Osteoblast (primary cell): ENCODE data around the gene GSTA2. TPM values are rescaled to one million over a fixed set of nuclear protein-coding genes. Genes with fewer than 3 reads are reported as not detected.
"Not testable (repeated sequence)": the region's sequence is repeated elsewhere in the genome, so short reads cannot be mapped to it uniquely, and the experiment has no call there.

Experiments
- DNase-seq: peaks from one replicate; pipeline ENCODE4 v3.0.0; 2011; ENCODE audit warnings: low spot score, mixed read lengths; ENCODE audit not compliant: insufficient read length; ENCODE audit errors: missing footprints
- H2AFZ ChIP-seq: 2 replicates; pipeline ENCODE4 v1.6.0; 2011; ENCODE audit warnings: mild to moderate bottlenecking, low read length
- H3K27ac ChIP-seq: 2 replicates; pipeline ENCODE4 v1.5.1; 2011; ENCODE audit warnings: mild to moderate bottlenecking, low read depth, low read length, moderate library complexity
- H3K27me3 ChIP-seq: 2 replicates; pipeline ENCODE4 v1.6.0; 2012; ENCODE audit warnings: mild to moderate bottlenecking, control low read depth, inconsistent platforms, low read length, moderate library complexity; ENCODE audit not compliant: insufficient read depth
- H3K36me3 ChIP-seq: 2 replicates; pipeline ENCODE4 v1.5.1; 2011; ENCODE audit warnings: mild to moderate bottlenecking, low read length, control low read depth, moderate library complexity; ENCODE audit not compliant: insufficient read depth
- H3K4me1 ChIP-seq: 2 replicates; pipeline ENCODE4 v1.5.1; 2011; ENCODE audit warnings: mild to moderate bottlenecking, low read length, control low read depth, moderate library complexity; ENCODE audit not compliant: insufficient read depth
- H3K4me2 ChIP-seq: 2 replicates; pipeline ENCODE4 v1.6.0; 2011; ENCODE audit warnings: mild to moderate bottlenecking, low read length; ENCODE audit not compliant: insufficient read depth
- H3K4me3 ChIP-seq: fragments of 200-600 bp; sonication (generic); 3 replicates; pipeline ENCODE4 v1.5.1; 2012; ENCODE audit warnings: mild to moderate bottlenecking, low read length, inconsistent platforms; ENCODE audit not compliant: insufficient read depth
- H3K79me2 ChIP-seq: 2 replicates; pipeline ENCODE4 v1.6.0; 2012; ENCODE audit warnings: mild to moderate bottlenecking, low read length, control low read depth, inconsistent platforms; ENCODE audit not compliant: insufficient read depth
- H3K9me3 ChIP-seq: 2 replicates; pipeline ENCODE4 v1.5.1; 2011; ENCODE audit warnings: low read depth, low read length, control low read depth
- H4K20me1 ChIP-seq: 2 replicates; pipeline ENCODE4 v1.6.0; 2012; ENCODE audit warnings: mild to moderate bottlenecking, low read length, control low read depth; ENCODE audit not compliant: insufficient read depth
- total RNA-seq: library from RNA; depleted of rRNA; stranded (reverse); fragments of >200 nt; gene quantifications from 2 replicates; pipeline ENCODE4 v1.2.3, GENCODE V29; 2012
- TF ChIP-seq, protein P1 (sequence below): IDR thresholded peaks from 2 replicates; pipeline ENCODE4 v1.5.1; 2011; ENCODE audit warnings: mild to moderate bottlenecking, low read depth, low read length, moderate library complexity; ENCODE audit errors: extremely low read depth

Gene GSTA2
- total RNA-seq, 1 donor = not detected

DNA sequence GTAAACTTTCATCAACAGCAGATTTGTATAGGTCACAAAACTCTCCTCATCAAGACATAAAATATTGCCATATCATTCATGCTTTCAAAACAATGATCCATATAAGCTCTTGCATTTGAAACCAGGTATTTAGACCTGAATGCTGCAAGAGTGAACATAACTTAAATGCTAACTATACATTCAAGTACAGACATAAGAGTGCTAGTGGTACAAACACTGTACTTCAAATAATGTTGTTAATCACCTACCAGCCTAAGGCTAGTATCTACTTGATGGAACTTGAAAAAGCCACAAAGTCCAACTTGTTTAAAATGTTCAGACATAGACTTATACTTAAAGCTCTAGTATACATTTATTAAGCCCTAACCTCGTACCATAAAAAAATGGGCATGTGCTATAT, 16.0 kb upstream of the GSTA2 start:
- TF ChIP-seq, protein P1, sequence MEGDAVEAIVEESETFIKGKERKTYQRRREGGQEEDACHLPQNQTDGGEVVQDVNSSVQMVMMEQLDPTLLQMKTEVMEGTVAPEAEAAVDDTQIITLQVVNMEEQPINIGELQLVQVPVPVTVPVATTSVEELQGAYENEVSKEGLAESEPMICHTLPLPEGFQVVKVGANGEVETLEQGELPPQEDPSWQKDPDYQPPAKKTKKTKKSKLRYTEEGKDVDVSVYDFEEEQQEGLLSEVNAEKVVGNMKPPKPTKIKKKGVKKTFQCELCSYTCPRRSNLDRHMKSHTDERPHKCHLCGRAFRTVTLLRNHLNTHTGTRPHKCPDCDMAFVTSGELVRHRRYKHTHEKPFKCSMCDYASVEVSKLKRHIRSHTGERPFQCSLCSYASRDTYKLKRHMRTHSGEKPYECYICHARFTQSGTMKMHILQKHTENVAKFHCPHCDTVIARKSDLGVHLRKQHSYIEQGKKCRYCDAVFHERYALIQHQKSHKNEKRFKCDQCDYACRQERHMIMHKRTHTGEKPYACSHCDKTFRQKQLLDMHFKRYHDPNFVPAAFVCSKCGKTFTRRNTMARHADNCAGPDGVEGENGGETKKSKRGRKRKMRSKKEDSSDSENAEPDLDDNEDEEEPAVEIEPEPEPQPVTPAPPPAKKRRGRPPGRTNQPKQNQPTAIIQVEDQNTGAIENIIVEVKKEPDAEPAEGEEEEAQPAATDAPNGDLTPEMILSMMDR = no peak
- Histone ChIP-seq H3K4me2 (no peak overlapping the region), H3K27ac (no peak overlapping the region), H3K4me1 (no peaks in the 10 kb centered on the region), H3K79me2 (no peaks in the 10 kb centered on the region), H2AFZ (no peak overlapping the region), H3K27me3 (peaks cover 12% of the 10 kb centered on the region), H4K20me1 (no peaks in the 10 kb centered on the region), H3K4me3 (no peak overlapping the region), H3K36me3 (no peaks in the 10 kb centered on the region), H3K9me3 (no peaks in the 10 kb centered on the region)
- DNase-seq = no peak

GRCh38 chr6:52776711-52777351, 13.6 kb upstream of the GSTA2 start:
- not testable (repeated sequence) for H3K27ac ChIP-seq, H2AFZ ChIP-seq, H4K20me1 ChIP-seq, H3K4me1 ChIP-seq, DNase-seq, H3K79me2 ChIP-seq, H3K4me2 ChIP-seq, H3K9me3 ChIP-seq, H3K36me3 ChIP-seq, H3K4me3 ChIP-seq
- H3K27me3 ChIP-seq = peaks cover 12% of the 10 kb centered on the region

GRCh38 chr6:52769399-52769798, 6.1 kb upstream of the GSTA2 start:
- H3K36me3 ChIP-seq, H3K27me3 ChIP-seq, H3K4me2 ChIP-seq, H2AFZ ChIP-seq, H3K9me3 ChIP-seq, H4K20me1 ChIP-seq, H3K27ac ChIP-seq, H3K4me3 ChIP-seq, H3K4me1 ChIP-seq, H3K79me2 ChIP-seq, DNase-seq: not testable (repeated sequence)

DNA sequence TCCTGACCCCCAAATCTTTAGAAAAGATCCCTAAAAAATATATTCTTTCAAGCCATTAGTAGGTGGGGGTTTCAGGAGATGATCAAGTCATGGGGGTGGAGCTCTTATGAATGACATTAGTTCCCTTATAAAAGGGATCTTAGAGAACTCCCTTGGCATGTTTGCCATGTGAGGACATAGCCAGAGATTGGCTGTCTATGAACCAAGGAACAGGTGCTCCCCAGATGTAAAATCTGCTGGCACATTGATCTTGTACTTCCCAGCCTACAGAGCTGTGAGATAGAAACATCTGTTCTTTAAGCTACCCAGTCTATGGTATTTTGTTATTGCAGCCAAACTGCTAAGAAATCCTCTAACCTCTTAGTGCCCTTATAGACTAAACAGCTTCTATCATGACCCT, 4.4 kb upstream of the GSTA2 start:
- H3K79me2 ChIP-seq, H3K4me1 ChIP-seq, H4K20me1 ChIP-seq, H3K4me3 ChIP-seq, H3K36me3 ChIP-seq, H3K27ac ChIP-seq, DNase-seq, H2AFZ ChIP-seq, H3K27me3 ChIP-seq, H3K4me2 ChIP-seq, H3K9me3 ChIP-seq: not testable (repeated sequence)

GRCh38 chr6:52761673-52762491, 1.4 kb downstream of the GSTA2 start:
- H3K79me2 ChIP-seq, H3K27ac ChIP-seq, DNase-seq, H3K9me3 ChIP-seq, H3K4me3 ChIP-seq, H4K20me1 ChIP-seq, H3K36me3 ChIP-seq, H3K4me2 ChIP-seq, H2AFZ ChIP-seq: not testable (repeated sequence)
- H3K4me1 ChIP-seq = peaks cover 16% of the 10 kb centered on the region
- H3K27me3 ChIP-seq = peaks cover 20% of the 10 kb centered on the region
